Measurements from ENCODE around the gene CBFA2T3. TPM values are rescaled to one million over a fixed set of nuclear protein-coding genes. Genes with fewer than 3 reads are reported as not detected.
"Not testable (repeated sequence)": the region's sequence is repeated elsewhere in the genome, so short reads cannot be mapped to it uniquely, and the experiment has no call there.

Gene CBFA2T3
- polyA plus RNA-seq (ENCODE audit: insufficient read length), result 23.2 TPM

DNA sequence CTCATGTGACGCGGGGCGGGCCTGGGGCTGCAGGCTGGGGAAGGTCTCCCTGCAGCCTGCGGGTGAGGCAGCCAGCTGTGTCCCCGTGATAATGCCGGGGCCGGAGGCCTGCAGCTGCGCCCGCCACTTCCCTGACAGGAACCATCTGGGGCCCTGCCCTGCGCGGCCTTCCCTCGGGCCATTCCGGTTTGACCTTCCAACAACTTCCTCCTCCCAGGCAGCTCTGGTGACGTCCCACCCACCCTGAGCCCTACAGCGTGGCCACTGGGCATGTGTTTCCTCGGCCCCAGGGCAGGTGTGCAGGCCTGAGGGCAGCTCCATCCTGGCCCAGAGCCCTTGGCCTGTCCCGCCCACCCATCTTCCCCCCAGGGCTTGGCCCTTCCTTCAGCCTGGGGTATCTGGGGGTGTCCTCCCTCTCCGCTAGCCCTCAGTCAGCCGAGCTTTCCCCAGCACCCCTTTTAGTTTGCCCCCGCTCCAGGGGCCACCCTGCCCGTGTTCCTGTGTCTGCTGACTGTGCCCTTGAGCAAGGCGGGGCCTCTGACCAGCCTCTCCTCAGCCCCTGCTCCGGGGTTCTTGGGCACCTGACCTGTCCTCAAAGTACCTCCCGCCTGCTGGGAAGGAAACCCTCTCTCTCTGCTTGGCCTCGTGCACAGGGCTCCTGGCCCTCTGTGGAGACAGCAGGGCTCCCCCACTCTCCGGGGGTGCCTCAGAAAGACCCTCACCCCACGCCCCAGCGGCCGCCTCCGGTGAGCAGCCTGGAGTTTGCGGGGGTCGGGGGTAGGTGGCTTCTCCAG lies at the start of gene CBFA2T3:
Gene CBFA2T3, minus strand, starts transcription at position 190 of the 794 bp plus-strand sequence. CDS start 400 bp downstream, outside the sequence.
- DNase-seq, result peak; percentile 66

- no peak for DNase-seq
These were observed 49.2 kb upstream of the CBFA2T3 start for GRCh38 chr16:89026121-89026612.

DNA sequence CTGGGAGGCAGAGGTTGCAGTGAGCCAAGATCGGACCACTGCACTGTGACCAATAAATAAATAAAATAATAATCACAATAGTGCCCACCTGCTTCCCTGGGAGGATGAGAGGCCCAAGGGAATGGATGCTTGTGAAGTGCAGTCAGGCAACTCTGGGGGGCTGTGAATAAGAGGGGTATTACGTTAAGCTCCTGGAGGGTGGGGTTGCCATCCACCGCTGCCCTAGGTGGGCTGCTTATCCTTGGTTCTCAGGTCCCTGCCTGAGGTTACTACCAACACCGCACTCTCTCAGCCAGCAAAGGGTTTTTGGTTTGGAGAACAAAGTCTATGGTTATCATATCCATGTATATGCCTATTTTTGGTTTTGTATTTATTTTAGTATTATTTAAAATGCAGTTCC lies 48.6 kb upstream of the CBFA2T3 start:
- DNase-seq, result no peak

DNA sequence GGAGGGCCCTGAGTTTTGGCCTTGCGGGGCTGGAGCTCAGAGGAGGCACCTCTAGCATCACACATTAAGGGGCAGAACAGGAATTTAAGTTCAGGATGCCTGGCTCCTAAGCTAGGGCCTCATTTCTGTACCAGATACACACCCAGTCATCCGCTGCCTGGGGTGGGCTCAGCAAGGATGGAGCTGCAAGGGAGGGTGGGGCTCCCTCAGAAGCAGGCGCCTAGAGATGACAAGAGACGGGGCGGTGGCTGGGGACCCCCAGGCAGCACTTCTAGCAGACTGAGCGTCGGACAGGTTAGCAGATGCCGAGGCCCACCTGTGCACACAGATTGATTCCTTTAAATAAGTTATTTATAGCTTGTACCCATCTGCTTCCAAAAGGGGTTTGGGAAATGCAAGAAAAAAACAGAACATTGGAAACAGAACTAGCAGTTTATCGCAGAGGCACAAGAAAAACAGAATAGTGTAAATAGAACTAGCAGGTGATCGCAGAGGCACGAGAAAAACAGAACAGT lies 47.6 kb upstream of the CBFA2T3 start:
- no peak for DNase-seq

GRCh38 chr16:89023621-89024511 lies 46.9 kb upstream of the CBFA2T3 start:
- DNase-seq, result no peak

GRCh38 chr16:89023151-89023551 lies 46.1 kb upstream of the CBFA2T3 start:
- DNase-seq, result no peak

DNA sequence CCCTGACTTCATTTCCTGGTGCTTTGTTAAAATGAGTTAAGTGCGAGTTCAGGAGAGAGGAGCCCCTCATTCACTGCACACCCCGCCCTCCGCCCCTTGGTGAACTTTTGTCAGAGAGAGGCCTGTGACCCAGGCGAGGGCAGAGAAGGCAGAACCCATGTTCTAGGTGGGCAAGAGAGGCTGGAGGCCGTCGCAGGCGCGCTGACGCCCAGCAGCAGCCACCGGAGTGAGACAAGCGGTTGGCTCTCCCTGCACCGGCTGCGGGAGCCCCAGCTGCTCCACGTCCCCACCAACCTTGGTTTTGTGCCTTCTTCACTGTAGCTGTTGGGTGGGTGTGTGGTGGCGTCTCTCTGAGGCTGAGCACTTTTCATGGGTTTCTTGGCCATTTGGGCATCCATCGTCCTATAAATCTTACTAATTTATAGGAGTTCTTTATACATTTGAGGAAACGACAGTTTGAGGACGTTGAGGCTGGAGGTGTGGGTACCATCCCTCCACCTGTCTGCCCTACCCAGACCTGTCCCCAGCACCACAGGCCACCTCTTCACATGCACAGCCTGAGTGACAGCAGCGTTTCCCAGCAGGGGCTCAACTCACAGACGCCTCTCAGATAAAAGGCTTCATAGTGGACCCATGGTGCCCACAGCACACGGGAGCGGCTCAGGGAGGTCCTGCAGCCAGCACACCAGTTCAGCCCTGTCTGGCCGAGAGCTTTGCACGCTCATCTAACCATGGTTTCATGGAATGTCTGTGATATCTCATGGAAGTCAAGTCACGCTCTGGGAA lies 45.2 kb upstream of the CBFA2T3 start:
- DNase-seq, result no peak

DNA sequence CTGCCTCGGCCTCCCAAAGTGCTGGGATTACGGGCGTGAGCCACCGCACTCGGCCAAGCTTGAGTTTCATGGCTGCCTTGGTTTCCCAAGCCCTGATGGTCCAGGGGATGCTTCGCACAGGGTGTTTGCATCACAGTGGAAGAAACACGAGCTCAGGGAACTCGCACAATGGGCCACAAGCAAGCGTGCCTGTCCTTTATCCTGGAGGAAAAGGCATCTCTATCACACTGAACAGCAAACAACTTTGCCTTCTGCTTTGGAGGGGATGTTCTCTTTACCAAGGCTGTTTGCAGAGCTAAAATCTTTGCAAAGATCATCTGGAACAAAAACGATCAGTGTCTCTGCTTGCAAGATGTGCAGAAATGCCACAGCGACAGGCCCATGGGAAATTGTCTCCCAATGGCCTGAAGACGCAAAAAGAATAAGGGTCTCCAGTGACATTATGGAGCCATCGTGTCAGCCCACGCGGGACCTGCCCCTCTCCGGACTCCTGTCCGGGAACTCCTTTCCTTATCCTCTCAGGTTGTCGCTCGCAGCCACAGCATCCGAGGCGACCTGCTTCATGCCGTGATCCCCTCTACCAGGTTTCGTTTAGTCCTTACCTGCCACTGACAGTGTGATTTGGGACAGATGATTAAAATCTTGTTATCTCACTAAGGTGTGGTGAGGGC lies 44.1 kb upstream of the CBFA2T3 start:
- DNase-seq, result no peak

DNA sequence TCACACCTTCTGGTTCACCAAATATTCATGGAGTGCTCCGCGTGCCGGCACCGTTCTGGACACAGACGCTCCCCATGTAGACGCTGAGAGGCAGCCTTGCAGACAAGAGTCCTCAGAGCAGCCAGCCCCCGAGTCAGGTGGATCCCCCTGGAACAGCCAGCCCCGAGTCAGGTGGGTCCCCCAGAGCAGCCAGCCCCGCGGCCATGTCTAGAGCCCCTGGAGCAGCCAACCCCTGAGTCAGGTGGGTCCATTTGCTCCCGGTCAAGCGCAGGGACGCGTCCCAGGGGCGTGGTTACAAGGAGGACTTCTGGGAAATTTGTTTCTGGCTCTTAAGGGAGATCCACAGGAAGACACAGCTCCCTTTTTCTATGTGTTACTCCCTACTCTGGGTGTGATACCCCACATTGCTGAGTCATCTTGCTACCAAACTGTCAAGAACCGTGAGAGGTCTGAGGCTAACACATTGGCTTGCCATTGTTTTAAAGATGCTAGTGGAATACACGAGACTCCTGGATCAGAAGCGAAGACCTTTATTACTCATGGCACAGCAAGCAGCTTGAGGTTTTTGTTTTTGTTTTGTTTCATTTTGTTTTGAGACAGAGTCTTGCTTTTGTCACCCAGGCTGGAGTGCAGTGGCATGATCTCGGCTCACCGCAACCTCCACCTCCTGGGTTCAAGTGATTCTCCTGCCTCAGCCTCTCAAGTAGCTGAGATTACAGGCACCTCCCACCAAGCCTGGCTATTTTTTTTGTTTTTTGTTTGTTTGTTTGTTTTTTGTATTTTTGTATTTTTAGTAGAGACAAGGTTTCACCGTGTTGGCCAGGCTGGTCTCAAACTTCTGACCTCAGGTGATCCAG lies 43.3 kb upstream of the CBFA2T3 start:
- DNase-seq, result no peak

GRCh38 chr16:89019511-89019910 lies 42.5 kb upstream of the CBFA2T3 start:
- DNase-seq, result no peak

DNA sequence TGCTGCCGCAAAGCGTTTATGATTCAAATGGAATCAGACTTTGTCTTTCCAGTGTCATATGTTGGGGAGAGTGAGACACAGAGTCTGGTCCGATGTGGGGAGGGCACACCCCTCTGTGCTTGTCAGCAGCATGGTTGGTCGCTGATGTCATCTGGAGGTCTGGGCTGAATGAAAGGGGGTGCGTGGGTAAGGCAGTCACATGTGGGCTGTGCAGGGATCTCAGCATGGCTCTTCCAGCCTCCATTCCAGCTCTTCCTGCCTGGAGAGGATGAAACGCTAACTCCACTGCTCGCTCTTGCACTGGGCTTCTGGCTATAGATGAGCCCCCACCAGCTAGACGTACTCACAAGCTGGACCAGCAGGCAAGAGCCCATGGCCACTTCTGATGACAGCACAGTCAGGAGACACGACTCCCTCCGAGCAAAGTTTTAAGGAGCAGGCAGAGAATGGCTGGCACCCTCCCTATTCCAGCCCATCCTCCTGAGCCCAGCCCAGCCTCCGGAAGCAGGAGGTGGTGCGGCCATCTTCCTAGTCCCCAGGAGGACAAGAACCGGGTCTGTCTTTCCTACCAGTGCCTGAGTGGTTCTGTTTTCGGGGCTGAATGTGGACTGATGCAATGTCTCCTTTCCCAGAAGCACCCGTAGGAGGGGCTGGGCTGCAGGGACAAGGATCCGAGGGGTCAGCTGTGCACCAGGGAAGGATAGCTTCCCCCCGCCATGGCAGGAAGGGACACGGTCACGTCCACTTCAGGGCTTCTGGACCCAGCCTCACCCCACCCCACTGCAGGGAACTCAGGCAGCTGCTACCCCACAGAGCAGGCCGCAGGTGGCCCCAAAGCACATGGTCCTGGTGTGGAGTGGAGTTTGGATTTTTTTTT lies 41.5 kb upstream of the CBFA2T3 start:
- no peak for DNase-seq

DNA sequence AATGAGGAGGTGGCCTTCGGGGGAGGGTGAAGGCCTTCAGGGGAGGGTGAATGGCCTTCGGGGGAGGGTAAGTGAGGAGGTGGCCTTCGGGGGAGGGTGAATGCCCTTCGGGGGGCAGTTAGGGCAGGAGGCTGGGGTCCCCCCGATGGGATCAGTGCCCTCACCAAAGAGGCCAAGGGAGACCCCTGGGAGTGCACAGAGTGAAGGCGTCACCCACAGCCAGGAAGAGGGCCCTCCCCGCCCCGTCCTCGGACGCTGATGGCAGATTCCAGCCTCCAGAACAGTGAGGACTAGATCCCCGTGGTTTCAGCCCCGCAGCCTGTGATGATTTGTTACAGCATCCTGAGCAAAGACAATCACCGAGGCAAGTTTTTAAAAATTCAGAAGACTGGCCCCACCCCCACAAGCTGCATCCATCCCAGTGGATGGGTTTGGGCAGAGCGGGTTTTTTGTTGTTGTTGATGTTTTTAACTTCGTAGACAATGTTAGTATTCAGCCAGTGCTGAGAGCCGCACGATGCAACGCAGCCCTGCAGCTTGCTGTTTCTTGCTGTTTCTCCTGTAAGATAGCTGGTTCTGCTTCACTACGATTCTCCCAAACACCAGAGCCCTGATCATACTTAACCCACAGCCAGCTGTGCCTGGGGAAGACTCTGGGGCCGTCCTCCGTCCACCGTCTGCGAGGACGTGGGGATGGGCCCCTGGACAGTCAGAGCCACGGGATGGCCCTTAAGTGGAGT lies 40.7 kb upstream of the CBFA2T3 start:
- no peak for DNase-seq

GRCh38 chr16:89016561-89016960 lies 39.6 kb upstream of the CBFA2T3 start:
- not testable (repeated sequence) for DNase-seq

GRCh38 chr16:89015271-89015859 lies 38.4 kb upstream of the CBFA2T3 start:
- DNase-seq, result no peak

GRCh38 chr16:89014403-89015230 lies 37.6 kb upstream of the CBFA2T3 start:
- DNase-seq, result no peak

- no peak for DNase-seq
These were observed 36.8 kb upstream of the CBFA2T3 start for GRCh38 chr16:89013692-89014402.

DNA sequence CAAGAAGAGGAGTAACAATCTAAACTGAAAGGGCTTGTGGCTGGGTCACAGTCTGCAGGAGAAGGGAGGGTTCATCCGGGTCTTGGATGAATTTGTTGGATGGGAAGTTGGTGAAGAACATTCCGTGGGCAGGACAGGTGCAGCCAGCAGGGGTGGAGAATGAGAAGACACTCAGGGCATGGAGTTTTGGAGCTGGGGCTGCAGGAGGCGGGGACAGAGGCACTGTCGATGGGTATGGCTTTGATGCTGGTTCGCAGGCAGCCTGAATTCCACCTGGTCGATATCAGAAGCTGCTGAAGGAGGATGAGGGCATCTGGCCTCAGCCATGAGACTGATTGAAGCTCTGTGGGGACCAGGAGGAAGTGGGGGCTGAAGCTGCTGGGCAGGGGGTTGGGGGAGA lies 36.1 kb upstream of the CBFA2T3 start:
- DNase-seq, result no peak
